K562 (cell line): ENCODE results near the gene FOXN3. TPM values are rescaled to one million over a fixed set of nuclear protein-coding genes. Genes with fewer than 3 reads are reported as not detected.

Experiments used
- ATAC-seq: fragments of 200-7000 bp; cut with Tn5 transposase; 3 replicates; pipeline ENCODE4 v1.9.1; 2020; ENCODE audit warnings: moderate library complexity
- BruUV-seq: library from RNA; stranded (reverse); fragments of 400-500 nt; replicated peaks from 2 replicates; lab custom pipeline; 2021; lab: Mats Ljungman, UMichigan
- CTCF ChIA-PET: fragments of 300-600 bp; formaldehyde crosslinking; extraction: SDS; loops from one replicate; lab custom pipeline; 2021; ENCODE audit warnings: low intra/inter-chr PET ratio; lab: Yijun Ruan, JAX
- POLR2A ChIA-PET: fragments of 300-600, 350-650 bp; sonication (Branson Sonifier 250); formaldehyde crosslinking; extraction: SDS; loops from one replicate; lab custom pipeline; 2021; ENCODE audit warnings: antibody characterized with exemption, inconsistent platforms; lab: Yijun Ruan, JAX
- DNase-seq, 4 experiments: peaks; one replicate each; pipeline versions ENCODE4 v3.0.0 to v3.0.0-alpha.2; 2011 to 2018; ENCODE audit warnings: low spot score in 3 of 4, mixed read lengths in 3 of 4; ENCODE audit errors: extremely low read depth in 1 of 4
- FAIRE-seq: peaks from 2 replicates; lab custom pipeline; 2011; peaks lifted over from hg19 to GRCh38; lab: Jason Lieb, UNC
- H2AFZ ChIP-seq: 2 replicates; pipeline ENCODE4 v1.6.0; 2011; ENCODE audit warnings: low read depth, low read length, control low read depth, inconsistent platforms
- H3K27ac ChIP-seq: fragments of 200-600 bp; 3 replicates; pipeline ENCODE4 v1.8.0; 2011; ENCODE audit warnings: low read depth, mild to moderate bottlenecking, control low read depth, inconsistent platforms, low read length, moderate library complexity, mixed read lengths; ENCODE audit errors: extremely low read depth
- H3K27me3 ChIP-seq, 2 experiments: fragments of 300-600 bp in 1 of 2; 2 replicates in 1 of 2; 3 replicates in 1 of 2; pipeline versions ENCODE4 v1.6.0 to v1.8.0; 2011; ENCODE audit warnings: inconsistent platforms in 2 of 2, low read length in 2 of 2, mild to moderate bottlenecking in 1 of 2, mixed read lengths in 1 of 2, moderate library complexity in 1 of 2; ENCODE audit not compliant: control insufficient read depth in 2 of 2, insufficient read depth in 2 of 2
- H3K36me3 ChIP-seq: fragments of 300-600 bp; 3 replicates; pipeline ENCODE4 v1.8.0; 2011; ENCODE audit warnings: mild to moderate bottlenecking, low read length, inconsistent platforms; ENCODE audit not compliant: control insufficient read depth, insufficient read depth
- H3K4me1 ChIP-seq, 2 experiments: fragments of 200-600 bp in 1 of 2; replicated peaks in 1 of 2; 2 replicates in 1 of 2; 3 replicates in 1 of 2; pipeline versions ENCODE4 v1.5.1 to v1.8.0; 2011; ENCODE audit warnings: inconsistent platforms in 2 of 2, low read length in 2 of 2, mild to moderate bottlenecking in 1 of 2, mixed read lengths in 1 of 2, moderate library complexity in 1 of 2; ENCODE audit not compliant: control insufficient read depth in 2 of 2, insufficient read depth in 2 of 2
- H3K4me2 ChIP-seq: 2 replicates; pipeline ENCODE4 v1.6.1; 2011; ENCODE audit warnings: low read length, control low read depth, inconsistent platforms, mixed read lengths; ENCODE audit not compliant: insufficient read depth
- H3K4me3 ChIP-seq: fragments of 200-600 bp; sonication (generic), shearing (Covaris generic); 2 replicates; pipeline ENCODE4 v1.5.1; 2016; ENCODE audit warnings: control low read depth, inconsistent platforms
- H3K79me2 ChIP-seq: fragments of 200-600 bp; 3 replicates; pipeline ENCODE4 v1.8.0; 2011; ENCODE audit warnings: low read length, inconsistent platforms; ENCODE audit not compliant: control insufficient read depth, insufficient read depth
- H3K9ac ChIP-seq, 2 experiments: 2 replicates each; pipeline versions ENCODE4 v1.6.0 to v1.6.1; 2011; ENCODE audit warnings: low read depth in 2 of 2, low read length in 2 of 2, control low read depth in 1 of 2, inconsistent platforms in 1 of 2, mild to moderate bottlenecking in 1 of 2, mixed read lengths in 1 of 2; ENCODE audit not compliant: insufficient read depth in 1 of 2
- H3K9me1 ChIP-seq: one replicate; pipeline ENCODE4 v1.6.0; 2011; ENCODE audit warnings: inconsistent platforms, mild to moderate bottlenecking, low read length, moderate library complexity; ENCODE audit not compliant: control insufficient read depth, insufficient read depth
- H3K9me3 ChIP-seq: replicated peaks from 2 replicates; pipeline ENCODE4 v1.5.1; 2011; ENCODE audit warnings: low read depth, low read length, inconsistent platforms; ENCODE audit not compliant: control insufficient read depth, insufficient read depth
- H4K20me1 ChIP-seq: replicated peaks from 2 replicates; pipeline ENCODE4 v1.6.1; 2011; ENCODE audit warnings: low read length, inconsistent platforms, mixed read lengths; ENCODE audit not compliant: control insufficient read depth, insufficient read depth
- CBX5 ChIP-seq: IDR thresholded peaks from 2 replicates; pipeline ENCODE4 v1.6.1; 2014; ENCODE audit warnings: low read depth, borderline replicate concordance
- CC2D1A ChIP-seq: fragments of 450-650 bp; IDR thresholded peaks from 2 replicates; pipeline ENCODE4 v1.6.1; 2017; ENCODE audit warnings: mild to moderate bottlenecking
- FOS ChIP-seq: IDR thresholded peaks from 3 replicates; pipeline ENCODE4 v1.6.1; 2011; ENCODE audit not compliant: insufficient read length; ENCODE audit errors: extremely low read depth
- GATAD2B ChIP-seq: fragments of 450-650 bp; IDR thresholded peaks from 2 replicates; pipeline ENCODE4 v1.6.1; 2017; ENCODE audit warnings: mild to moderate bottlenecking, borderline replicate concordance
- MAFG ChIP-seq: fragments of 450-650 bp; conservative IDR thresholded peaks from 2 replicates; pipeline ENCODE4 v1.6.1; 2016; ENCODE audit warnings: missing genetic modification characterization, missing compliant biosample characterization
- MCM2 ChIP-seq: fragments of 450-650 bp; IDR thresholded peaks from 2 replicates; pipeline ENCODE4 v1.6.1; 2017; ENCODE audit warnings: low read depth, mild to moderate bottlenecking
- POLR2H ChIP-seq: IDR thresholded peaks from 2 replicates; pipeline ENCODE4 v1.6.1; 2016; ENCODE audit warnings: missing genetic modification characterization, low read depth, mild to moderate bottlenecking, control low read depth, missing compliant biosample characterization, moderate library complexity
- PPARD ChIP-seq: fragments of 250-450 bp; sonication (Bioruptor Pico); IDR thresholded peaks from 2 replicates; pipeline ENCODE4 v1.8.0; 2022; ENCODE audit warnings: inconsistent platforms, mild to moderate bottlenecking, moderate library complexity
- SMARCA4 ChIP-seq: fragments of 450-650 bp; IDR thresholded peaks from 2 replicates; pipeline ENCODE4 v1.6.1; 2016
- SRSF9 ChIP-seq: fragments of 200-400 bp; formaldehyde crosslinking; IDR thresholded peaks from 2 replicates; pipeline ENCODE4 v1.6.1; 2017; ENCODE audit warnings: low read depth, low read length, borderline replicate concordance
- YBX1 ChIP-seq: fragments of 450-650 bp; IDR thresholded peaks from 2 replicates; pipeline ENCODE4 v1.7.1; 2016; ENCODE audit warnings: mild to moderate bottlenecking
- ZNF133 ChIP-seq: fragments of 250-450 bp; sonication (Bioruptor Pico); IDR thresholded peaks from 2 replicates; pipeline ENCODE4 v1.4.0; 2020; ENCODE audit warnings: mild to moderate bottlenecking
- ZNF165 ChIP-seq: fragments of 250-450 bp; sonication (Bioruptor Pico); IDR thresholded peaks from 2 replicates; pipeline ENCODE4 v1.4.0; 2020; ENCODE audit warnings: borderline replicate concordance
- ZNF316 ChIP-seq: fragments of 450-650 bp; IDR thresholded peaks from 2 replicates; pipeline ENCODE4 v1.6.1; 2016
- ZNF384 ChIP-seq: IDR thresholded peaks from 2 replicates; pipeline ENCODE4 v1.6.1; 2012; ENCODE audit warnings: low read depth, low read length, improper control_type of control experiment
- ZNF77 ChIP-seq: fragments of 250-450 bp; sonication (Bioruptor Pico); IDR thresholded peaks from 2 replicates; pipeline ENCODE4 v1.5.0; 2020
- WGBS: fragments of 100-300 bp; shearing (Covaris generic); methylation state at CpG from one replicate; pipeline ENCODE4 v1.1.6; 2016; ENCODE audit warnings: low coverage, mixed read lengths; ENCODE audit not compliant: insufficient coverage; ENCODE audit errors: missing lambda C conversion rate; 5-methylcytosine and 5-hydroxymethylcytosine counted together
- in situ Hi-C: fragments of 300-500 bp; cut with MboI; formaldehyde crosslinking; loops from 4 replicates; pipeline ENCODE4 v1.15.0; 2018; ENCODE audit warnings: inconsistent platforms, mixed read lengths
- intact Hi-C: fragments of 100-400 bp; cut with micrococcal nuclease; formaldehyde crosslinking; loops from 2 replicates; pipeline ENCODE4 v1.14.2; 2022
- polyA plus RNA-seq, 8 experiments: library from polyadenylated mRNA; depleted of rRNA in 4 of 8; stranded (reverse) in 5 of 8; unstranded in 3 of 8; fragments of >200 nt; fragmentation: Nextera tagmentation in 2 of 8; fragmentation: Illumina TruSeq in 1 of 8; extraction: Ambion mirVana in 2 of 8; extraction: Trizol in 1 of 8; gene quantifications; 2 replicates each; pipeline versions ENCODE4 v1.2.1 to v1.2.3, GENCODE V29; 2011 to 2014; ENCODE audit warnings: inconsistent platforms in 1 of 8, missing spikeins in 1 of 8
- total RNA-seq, 7 experiments: library from RNA; depleted of rRNA in 6 of 7; stranded (reverse); fragments of >200 nt in 6 of 7; fragmentation: Illumina TruSeq in 2 of 7; extraction: Trizol in 2 of 7; gene quantifications; 2 replicates each; pipeline versions ENCODE4 v1.2.1 to v1.2.3, GENCODE V29; 2011 to 2021; ENCODE audit warnings: low replicate concordance in 1 of 7
- TF ChIP-seq, protein P1 (sequence below): fragments of 250-450 bp; sonication (Bioruptor Pico); IDR thresholded peaks from 2 replicates; pipeline ENCODE4 v1.8.0; 2021; ENCODE audit warnings: mild to moderate bottlenecking, moderate library complexity

FOXN3 gene
- total and polyA plus RNA-seq, 9 of the 15 experiments (the other 6 are each of a cell fraction or from before 2014, with no cell fraction given): 0.07 to 1.3 (median 0.40) TPM

DNA sequence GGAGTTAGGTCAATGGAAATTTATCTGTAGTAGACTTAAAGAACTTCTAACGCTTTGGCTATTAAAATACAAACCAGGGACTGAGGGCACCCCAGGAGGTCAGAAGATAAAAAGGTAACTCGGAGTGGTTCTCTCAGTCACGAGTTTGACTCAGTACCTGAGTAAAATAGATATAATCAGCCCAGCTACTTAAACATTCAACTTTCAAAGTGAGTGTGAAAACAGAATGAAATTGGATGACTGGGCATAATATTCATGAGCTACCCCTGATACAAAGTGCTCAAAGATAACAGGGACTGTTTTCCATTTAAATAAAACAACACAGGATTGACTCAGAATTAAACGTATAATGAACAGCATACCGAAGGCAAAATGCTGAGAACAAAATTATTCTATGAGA is 75.0 kb downstream of the FOXN3 start:
- H3K4me2 ChIP-seq: no peak overlapping the region
- no peak overlapping the region for H3K27ac ChIP-seq
- H2AFZ ChIP-seq: no peak overlapping the region
- H3K9me3 ChIP-seq: no peaks in the 10 kb centered on the region
- H3K9me1 ChIP-seq: no peaks in the 10 kb centered on the region
- H4K20me1 ChIP-seq: no peaks in the 10 kb centered on the region
- H3K36me3 ChIP-seq: no peaks in the 10 kb centered on the region
- intact Hi-C loops (no loop called here), in situ Hi-C loops (no loop called here)
- no peaks in the 10 kb centered on the region for H3K4me1 ChIP-seq
- ChIA-PET CTCF (no interaction called here), POLR2A (no interaction called here)
- ATAC-seq (no peak), FAIRE-seq (no peak), DNase-seq (no peak)
- no peaks in the 10 kb centered on the region for H3K79me2 ChIP-seq
- H3K4me3 ChIP-seq: no peak overlapping the region
- BruUV-seq: no TSS peak
- WGBS: 2% methylated on average over 5 of the region's 5 CpGs
- H3K9ac ChIP-seq: no peak overlapping the region
- H3K27me3 ChIP-seq: peaks cover 0 to 8% of the 10 kb centered on the region in 2 experiments; a peak in 1 of 5 replicates
- TF ChIP-seq ZNF316 (0 out of 2 replicates have a peak, but pooled peaks have one; percentile 11), PPARD (CRISPR knock-in tag) (no peak), MAFG (peak; percentile 54; the same call in 1 of the 2 replicates)

- Histone ChIP-seq H3K9me1 (no peaks in the 10 kb centered on the region), H3K9me3 (no peaks in the 10 kb centered on the region), H3K4me1 (no peaks in the 10 kb centered on the region), H3K27ac (no peak overlapping the region), H3K4me2 (no peak overlapping the region), H2AFZ (no peak overlapping the region), H4K20me1 (no peaks in the 10 kb centered on the region), H3K4me3 (no peak overlapping the region), H3K9ac (no peak overlapping the region), H3K36me3 (no peaks in the 10 kb centered on the region), H3K79me2 (no peaks in the 10 kb centered on the region), H3K27me3 (peaks cover 0 to 8% of the 10 kb centered on the region in 2 experiments; a peak in 2 of 5 replicates)
- ATAC-seq (no peak), DNase-seq (no peak), FAIRE-seq (no peak)
- ChIA-PET CTCF (no interaction called here), POLR2A (no interaction called here)
- BruUV-seq: no TSS peak
- intact Hi-C loops: no loop called here
- 4% methylated on average over 12 of the region's 12 CpGs for WGBS
- in situ Hi-C loops: no loop called here
- TF ChIP-seq ZNF77 (CRISPR knock-in tag): no peak
- TF ChIP-seq, protein P1, sequence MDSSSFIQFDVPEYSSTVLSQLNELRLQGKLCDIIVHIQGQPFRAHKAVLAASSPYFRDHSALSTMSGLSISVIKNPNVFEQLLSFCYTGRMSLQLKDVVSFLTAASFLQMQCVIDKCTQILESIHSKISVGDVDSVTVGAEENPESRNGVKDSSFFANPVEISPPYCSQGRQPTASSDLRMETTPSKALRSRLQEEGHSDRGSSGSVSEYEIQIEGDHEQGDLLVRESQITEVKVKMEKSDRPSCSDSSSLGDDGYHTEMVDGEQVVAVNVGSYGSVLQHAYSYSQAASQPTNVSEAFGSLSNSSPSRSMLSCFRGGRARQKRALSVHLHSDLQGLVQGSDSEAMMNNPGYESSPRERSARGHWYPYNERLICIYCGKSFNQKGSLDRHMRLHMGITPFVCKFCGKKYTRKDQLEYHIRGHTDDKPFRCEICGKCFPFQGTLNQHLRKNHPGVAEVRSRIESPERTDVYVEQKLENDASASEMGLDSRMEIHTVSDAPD (CRISPR knock-in tag): no peak
- TF ChIP-seq SRSF9: no peak
- no peak for TF ChIP-seq CBX5
- TF ChIP-seq MCM2: no peak
- no peak for TF ChIP-seq ZNF384
- no peak for TF ChIP-seq ZNF133
- TF ChIP-seq FOS: no peak
- no peak for TF ChIP-seq GATAD2B
- TF ChIP-seq ZNF165 (CRISPR knock-in tag): no peak
- no peak for TF ChIP-seq YBX1
- no peak for TF ChIP-seq SMARCA4
- no peak for TF ChIP-seq CC2D1A
- TF ChIP-seq POLR2H (tag): no peak
Observed at GRCh38 chr14:89340200-89341181, 76.5 kb downstream of the FOXN3 start.
